ENCODE measurements around the gene NDUFS2.
A peak's percentile ranks its signal among the peaks of the same experiment; 100 is the strongest.
"Not testable (repeated sequence)": the region's sequence is repeated elsewhere in the genome, so short reads cannot be mapped to it uniquely, and the experiment has no call there.

NDUFS2 gene

DNA sequence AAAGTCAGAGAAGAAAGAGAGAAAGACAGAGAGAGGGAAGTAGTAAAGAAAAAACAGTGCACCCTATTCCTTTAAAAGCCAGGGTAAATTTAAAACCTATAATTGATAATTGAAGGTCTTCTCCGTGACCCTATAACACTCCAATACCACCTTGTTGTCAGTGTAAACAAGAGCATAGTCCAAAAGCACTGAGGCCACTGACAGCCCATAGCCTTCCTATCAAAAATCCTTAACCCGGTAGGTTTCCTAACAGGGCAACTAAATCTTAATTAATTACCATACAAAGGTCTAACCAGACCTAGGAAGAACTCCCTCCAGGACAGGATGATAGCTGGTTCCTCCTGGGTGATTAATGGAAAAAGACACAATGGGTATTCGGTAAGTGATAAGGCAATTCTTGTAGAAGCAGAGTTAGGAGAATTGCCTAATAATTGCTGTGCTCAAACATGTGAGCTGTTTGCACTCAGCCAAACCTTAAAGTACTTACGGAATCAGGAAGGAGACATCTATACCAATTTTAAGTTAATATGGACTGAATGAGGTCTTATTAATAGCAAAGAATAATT lies 53.9 kb downstream of the NDUFS2 start:
- not testable (repeated sequence) for DNase-seq

DNA sequence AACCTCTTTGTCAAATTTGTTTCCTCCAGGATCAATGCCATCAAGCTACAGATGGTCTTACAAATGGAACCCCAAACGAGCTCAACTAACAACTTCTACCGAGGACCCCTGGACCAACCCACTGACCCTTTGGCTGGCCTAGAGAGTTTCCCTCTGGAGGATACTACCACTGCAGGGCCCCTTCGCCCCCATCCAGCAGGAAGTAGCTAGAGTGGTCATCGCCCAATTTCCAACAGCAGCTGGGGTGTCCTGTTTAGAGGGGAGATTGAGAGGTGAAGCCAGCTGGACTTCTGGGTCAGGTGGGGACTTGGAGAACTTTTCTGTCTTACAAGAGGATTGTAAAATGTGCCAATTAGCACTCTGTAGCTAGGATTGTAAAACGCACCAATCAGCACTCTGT lies 54.9 kb downstream of the NDUFS2 start:
- DNase-seq = not testable (repeated sequence)

DNA sequence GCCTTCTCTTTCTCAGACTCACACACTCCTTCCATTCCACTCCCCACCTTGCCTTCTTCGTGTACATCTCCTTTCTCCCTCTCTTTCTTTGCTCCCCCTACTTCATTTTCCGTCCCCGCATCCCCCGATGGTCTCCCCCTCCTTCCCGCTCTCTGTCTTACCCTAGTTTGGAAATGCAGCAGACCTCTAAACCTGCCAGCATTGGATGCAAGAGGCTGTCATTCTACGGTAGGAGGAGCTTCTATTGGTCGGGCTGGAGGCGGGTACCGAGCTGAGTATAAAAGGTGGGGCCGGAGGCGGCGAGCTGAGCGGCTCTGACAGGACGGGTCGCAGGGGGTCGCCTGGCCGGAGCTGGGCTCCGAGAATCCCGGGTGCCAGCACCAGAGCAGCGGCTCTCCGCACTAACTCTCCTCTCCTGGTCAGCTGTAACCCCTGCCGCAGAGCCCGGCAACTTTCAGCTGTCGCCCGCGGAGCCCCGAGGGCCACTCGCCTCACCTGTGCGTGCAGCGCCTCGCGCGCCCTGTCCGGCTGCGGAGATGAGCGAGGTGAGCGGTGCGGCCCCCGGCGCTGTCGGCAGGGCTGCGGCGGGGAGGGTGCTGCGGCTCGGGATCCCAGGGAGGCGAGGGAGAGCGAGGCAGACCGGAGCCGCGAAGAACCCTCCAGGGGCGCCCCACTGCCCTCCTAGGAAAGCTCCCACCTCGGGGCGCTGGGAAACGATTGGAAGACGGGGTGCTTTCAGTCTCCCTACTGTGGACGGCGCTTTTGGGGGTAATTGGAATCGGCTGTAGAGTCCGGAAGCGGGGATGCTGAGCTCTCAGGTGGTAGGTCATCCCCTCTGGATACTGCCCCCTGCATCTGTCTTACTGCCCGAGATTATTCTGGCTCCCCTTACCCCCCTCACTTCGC lies 56.5 kb downstream of the NDUFS2 start, which contains the start of gene PCP4L1:
Gene PCP4L1 (plus strand): TSS at position 307 of the 906 bp plus-strand sequence. CDS start 230 bp downstream, at position 537.
- peak; percentile 21 to 60 for DNase-seq

DNA sequence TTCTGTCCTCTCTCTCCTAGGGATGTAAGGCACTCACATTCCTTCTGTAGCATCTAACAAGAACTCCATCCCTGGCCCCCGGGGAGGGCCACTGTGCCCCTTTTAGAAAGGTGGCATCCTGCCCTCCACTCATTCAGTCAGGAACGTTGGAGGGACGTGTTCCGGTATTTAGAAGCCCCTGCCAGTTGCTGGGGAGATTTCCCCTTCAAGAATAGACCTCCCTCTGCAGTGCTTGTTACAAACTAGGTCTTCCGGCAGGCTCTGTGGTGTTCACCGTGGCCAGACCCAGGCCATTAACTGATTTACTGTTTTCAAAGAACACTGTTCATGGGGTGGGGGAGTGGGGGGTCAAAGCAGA lies 57.2 kb downstream of the NDUFS2 start:
- no peak for DNase-seq

DNA sequence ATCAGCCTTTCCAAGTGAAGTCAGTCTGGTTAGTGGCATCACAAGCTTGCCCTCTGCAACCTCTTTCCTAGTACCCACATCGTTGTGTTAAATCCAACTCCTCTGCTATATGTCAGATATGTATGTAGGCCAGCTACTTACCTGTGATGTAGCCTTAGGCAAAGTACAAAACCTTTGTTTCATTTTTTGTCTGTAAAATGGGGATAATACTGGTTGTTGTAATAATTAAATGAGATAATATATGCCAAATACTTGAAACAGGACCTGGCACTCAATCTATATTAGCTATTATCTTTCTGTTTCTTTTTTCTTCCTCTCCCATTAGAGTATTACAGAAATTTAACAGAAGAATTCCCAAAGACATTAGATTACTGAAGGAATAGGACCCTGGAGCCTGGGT lies 57.6 kb downstream of the NDUFS2 start:
- no peak for DNase-seq

DNA sequence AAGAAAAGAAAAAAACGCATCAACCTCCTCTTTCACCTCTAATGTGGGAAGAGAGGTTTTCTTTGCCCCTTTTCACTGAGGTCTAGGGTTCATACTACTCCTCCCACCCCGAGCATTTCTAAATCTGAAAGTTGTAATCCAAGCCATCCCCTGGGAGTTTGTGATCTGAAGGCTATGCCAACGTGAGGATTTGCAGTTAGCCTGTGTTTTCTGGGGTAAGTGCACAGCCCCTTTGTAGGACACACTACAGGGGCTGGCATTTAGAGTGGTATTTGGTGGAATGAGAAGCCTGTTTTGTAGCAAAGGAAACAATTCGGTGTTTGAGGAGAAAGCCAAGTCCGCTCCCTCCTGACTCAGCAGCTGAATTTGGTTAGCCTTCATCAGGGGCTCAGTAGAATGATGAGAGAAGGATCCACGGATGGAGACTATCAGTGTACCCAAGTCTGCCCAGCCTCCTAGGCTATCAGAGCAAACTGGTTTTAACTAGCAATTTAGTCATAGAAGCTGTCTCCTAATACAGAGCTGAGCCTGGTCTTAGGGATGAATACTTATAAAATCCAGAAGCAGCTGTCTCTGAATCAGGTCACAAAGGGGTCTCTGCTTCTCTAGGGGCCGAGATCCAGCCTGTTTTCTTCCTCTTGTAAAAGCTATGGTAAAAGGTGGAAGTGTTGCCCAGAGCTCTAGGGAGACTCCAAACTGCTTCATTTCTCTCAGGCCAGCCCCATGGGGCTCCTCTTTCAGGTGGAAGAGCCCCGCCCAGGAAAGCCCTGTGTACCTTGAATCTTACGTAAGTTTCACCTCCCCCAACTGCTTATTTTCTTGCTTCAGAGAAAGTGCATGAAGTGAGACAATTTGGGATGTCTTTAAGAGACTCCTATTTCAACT lies 58.5 kb downstream of the NDUFS2 start:
- DNase-seq = no peak

DNA sequence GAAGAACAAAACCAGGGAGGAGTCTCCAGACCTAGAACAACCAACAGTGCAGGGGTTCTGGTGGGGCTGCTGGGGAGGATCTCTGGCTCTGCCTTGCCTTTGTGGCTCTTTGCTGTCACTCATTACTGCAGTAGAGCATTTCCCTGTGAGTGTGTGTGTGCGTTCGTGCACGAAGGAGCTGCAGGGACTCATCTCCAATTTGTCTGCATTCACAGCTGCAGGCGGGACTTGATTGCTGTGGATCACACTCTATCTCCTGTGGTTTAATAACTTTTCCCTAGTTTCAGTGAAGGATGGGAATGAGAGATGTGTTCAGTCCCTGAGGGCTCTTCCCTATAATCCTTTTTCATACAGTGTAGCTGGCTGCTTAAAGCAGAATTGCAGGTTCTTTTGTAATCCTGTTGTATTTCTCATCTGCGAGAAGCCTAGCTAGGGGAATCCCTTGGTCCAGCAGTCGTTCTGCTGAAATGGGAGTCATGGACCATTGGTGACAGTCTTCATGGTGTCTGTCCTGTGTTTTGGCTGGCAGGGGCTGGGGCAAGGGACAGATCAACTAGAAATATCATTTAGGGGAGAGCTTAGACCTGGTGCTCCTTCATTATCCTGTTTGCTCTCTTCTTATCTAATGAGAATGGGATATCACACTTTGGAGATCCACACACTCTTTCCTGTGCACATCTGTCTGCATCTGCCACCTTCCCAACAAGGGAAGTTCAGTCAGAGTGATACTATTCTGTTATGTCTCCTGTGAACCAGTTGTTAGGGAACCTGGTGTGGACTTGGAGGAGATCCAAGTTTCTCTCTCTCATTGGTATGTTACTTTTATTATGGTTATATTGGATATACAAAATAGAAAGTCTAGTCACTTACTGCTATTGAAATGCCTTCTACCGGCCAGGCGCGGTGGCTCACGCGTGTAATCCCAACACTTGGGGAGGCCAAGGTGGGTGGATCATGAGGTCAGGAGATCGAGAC lies 59.4 kb downstream of the NDUFS2 start:
- no peak for DNase-seq

All from NCI-H1930 (cell line).